HAP-1 (cell line): ENCODE data around the gene NOL4L.

Experiments
- DNase-seq, 2 experiments: peaks; one replicate each; pipeline ENCODE4 v3.0.0-alpha.2; 2016 to 2020; ENCODE audit warnings: low spot score in 2 of 2
- H3K27me3 ChIP-seq: fragments of 250-450 bp; sonication (Bioruptor Pico); 2 replicates; pipeline ENCODE4 v1.5.1; 2020; ENCODE audit warnings: low read depth, mild to moderate bottlenecking, moderate library complexity
- H3K36me3 ChIP-seq: fragments of 250-450 bp; sonication (Bioruptor Pico); replicated peaks from 2 replicates; pipeline ENCODE4 v1.5.1; 2020; ENCODE audit warnings: mild to moderate bottlenecking
- H3K4me1 ChIP-seq: fragments of 250-450 bp; sonication (Bioruptor Pico); 2 replicates; pipeline ENCODE4 v1.5.1; 2020; ENCODE audit warnings: mild to moderate bottlenecking
- H3K4me3 ChIP-seq: fragments of 250-450 bp; sonication (Bioruptor Pico); 2 replicates; pipeline ENCODE4 v1.5.1; 2020; ENCODE audit warnings: mild to moderate bottlenecking, moderate library complexity
- H3K9me3 ChIP-seq: fragments of 250-450 bp; sonication (Bioruptor Pico); 2 replicates; pipeline ENCODE4 v1.5.1; 2020; ENCODE audit warnings: mild to moderate bottlenecking, moderate library complexity
- in situ Hi-C: fragments of 300-500 bp; cut with MboI; formaldehyde crosslinking; loops from 3 replicates; pipeline ENCODE4 v1.14.3; 2020; ENCODE audit warnings: low sequenced_read_pairs, inconsistent platforms, mixed read lengths

Gene NOL4L

DNA sequence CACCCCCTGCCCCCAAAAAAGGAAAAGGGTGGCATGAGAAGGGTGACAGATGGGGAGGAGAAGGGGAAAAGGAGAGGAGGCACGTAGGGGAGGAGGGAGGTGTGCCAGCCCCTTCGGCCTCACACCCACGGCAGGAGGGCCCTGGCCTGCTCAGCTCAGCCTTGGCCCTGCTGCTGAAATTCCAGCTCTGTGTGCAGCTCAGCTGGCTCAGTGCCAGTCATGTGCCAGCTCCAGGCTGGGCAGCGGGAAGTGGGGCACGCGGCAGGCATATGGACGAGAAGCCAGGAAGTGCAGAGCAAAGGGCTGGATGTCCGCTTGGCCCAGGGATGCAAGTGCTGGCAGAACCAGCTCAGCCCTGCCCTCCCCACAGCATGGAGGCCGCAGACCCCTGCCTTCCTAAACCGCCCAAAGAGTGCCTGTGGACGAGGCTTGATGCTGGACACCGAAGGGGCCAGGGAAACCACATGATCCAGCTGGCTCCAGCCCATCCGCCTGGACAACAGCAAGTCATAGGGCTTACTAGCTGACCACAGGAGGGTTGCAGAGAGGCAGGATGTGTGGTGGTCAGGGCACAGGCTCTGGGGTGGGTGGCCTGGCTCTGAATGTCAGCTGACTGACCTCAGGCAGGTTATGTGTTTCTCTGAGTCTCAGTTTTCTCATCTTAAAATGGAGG, 60.2 kb downstream of the NOL4L start:
- Histone ChIP-seq H3K9me3 (no peaks in the 10 kb centered on the region), H3K36me3 (no peaks in the 10 kb centered on the region), H3K4me1 (no peaks in the 10 kb centered on the region), H3K4me3 (no peak overlapping the region), H3K27me3 (no peaks in the 10 kb centered on the region)
- in situ Hi-C loops: loop anchor here (10.0 kb wide), 1 partner anchor 260 kb away; no protein-coding TSS in a partner anchor
- no peak for DNase-seq

DNA sequence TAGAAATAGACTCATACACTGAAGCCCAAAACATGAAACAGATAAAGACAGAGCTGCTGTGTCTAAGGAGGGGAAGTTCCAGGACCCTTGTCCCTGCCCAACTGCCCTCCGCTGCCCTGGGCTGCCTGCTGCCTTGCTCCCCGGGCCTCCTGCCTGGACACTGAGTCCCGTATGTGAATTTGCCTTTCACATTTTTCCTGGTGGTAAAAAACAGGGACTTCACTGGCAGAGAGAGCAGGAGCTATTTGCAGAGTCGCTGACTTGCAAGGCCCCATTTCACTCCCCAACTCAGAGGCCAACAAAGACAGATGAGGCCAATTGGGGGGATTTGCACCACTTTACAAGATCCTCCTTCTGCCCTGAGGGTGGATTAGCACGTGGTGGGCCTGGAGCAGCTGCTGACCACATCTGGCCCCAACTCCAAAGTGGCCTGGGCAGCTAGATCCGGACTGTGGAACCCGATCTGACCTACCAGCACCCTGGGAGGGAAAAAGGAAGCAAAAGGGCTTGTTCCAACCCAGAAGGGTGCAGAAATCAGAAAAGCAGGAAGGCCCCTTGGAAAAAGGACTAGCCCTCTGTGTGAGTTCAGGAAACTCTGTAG, 61.4 kb downstream of the NOL4L start:
- H3K4me3 ChIP-seq: no peak overlapping the region
- no peaks in the 10 kb centered on the region for H3K4me1 ChIP-seq
- no peaks in the 10 kb centered on the region for H3K27me3 ChIP-seq
- no peaks in the 10 kb centered on the region for H3K36me3 ChIP-seq
- in situ Hi-C loops: loop anchor here (10.0 kb wide), 1 partner anchor 261 kb away; no protein-coding TSS in a partner anchor
- DNase-seq: no peak
- no peaks in the 10 kb centered on the region for H3K9me3 ChIP-seq

DNA sequence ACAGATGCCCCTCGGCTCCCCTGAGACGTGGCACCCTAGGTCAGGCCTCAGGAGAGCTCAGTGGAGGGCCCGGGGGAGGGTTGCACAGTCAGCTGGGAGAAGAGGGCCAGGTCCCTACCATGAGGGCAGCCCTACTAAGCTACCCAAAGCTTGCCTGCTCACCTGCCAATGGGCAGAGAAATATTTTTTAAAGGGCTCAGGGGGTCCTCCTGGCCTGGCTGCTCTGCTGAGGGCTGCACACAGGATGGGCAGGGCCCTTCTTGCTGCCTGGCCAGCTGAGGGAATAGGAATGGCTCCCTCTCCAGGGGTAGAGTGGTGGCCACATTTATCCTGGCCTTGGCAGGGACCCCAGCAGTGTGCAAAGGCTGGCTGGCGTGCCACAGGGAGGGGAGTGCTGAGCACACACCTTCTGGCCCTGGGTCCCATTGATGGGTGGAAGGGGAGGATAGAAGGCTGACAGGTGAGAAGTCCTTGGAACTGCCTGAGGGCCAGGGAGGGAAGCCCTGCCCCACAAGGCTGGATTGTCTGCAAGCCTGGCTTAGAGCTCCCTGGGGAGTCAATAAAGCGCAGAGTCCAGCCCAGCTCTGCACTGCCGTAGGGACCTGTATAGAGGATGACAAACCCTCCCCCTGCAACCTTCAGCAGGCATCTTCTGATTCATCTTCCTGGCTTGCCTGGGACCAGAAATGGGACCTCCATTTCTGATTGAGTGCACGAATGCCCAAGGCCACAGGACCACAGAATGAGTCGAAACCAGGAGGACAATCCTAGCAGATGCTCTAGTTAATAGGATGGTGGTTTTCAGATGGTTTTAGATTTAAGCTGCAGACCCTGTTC, 62.1 kb downstream of the NOL4L start:
- Histone ChIP-seq H3K27me3 (no peaks in the 10 kb centered on the region), H3K4me3 (no peak overlapping the region), H3K9me3 (no peaks in the 10 kb centered on the region), H3K36me3 (no peaks in the 10 kb centered on the region), H3K4me1 (no peaks in the 10 kb centered on the region)
- in situ Hi-C loops: loop anchor here (10.0 kb wide), 1 partner anchor 262 kb away; no protein-coding TSS in a partner anchor
- no peak for DNase-seq

DNA sequence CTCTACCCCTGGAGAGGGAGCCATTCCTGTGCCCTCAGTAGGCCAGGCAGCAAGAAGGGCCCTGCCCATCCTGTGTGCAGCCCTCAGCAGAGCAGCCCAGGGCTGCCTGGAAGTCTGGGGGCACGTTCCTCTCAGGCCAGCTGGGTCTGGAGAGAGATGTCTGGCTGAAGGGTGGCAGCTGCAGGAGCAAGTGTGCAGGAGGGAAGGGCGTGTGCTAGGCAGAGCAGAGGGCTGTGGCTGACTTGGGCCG, 62.7 kb downstream of the NOL4L start:
- in situ Hi-C loops: loop anchor here (10.0 kb wide), 1 partner anchor 262 kb away; no protein-coding TSS in a partner anchor
- no peaks in the 10 kb centered on the region for H3K4me1 ChIP-seq
- no peaks in the 10 kb centered on the region for H3K36me3 ChIP-seq

DNA sequence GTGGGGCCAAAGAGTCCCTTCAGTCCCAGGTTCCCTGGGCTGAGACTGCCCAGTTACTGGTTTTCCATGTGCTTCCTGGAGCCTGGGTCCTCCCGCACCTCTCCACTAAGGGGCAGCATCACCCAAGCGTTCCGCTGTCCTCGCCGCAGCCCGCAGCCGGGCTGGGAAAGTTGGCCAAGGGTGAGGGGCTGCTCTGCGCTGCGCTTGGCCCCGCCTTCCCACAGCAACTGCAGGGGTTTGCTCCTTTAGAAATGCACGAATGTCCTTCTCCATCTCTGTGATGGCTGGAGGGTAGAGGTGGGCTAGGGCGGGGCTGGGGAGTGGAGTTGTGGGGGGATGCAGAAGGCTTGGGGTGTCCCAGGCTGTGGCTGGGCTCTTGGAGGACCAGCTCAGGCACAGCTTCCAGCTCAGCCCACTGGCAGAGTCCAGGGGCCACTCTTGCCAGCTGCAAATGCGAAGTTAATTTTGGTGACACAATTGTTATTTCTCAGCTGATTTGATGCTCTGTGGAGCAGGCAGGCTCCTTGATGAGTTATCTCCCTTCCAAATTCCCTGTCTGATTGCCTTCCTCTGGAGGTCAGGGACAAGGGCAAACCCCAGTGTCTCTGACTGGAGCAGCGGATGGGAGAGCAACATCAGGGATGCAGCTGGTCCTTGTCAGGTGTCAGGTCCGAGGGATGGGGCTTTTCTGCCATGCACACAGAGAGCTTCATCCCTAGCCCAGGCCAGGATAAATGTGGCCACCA, 63.2 kb downstream of the NOL4L start:
- in situ Hi-C loops: loop anchor here (10.0 kb wide), 1 partner anchor 263 kb away; no protein-coding TSS in a partner anchor
- Histone ChIP-seq H3K36me3 (no peaks in the 10 kb centered on the region), H3K4me1 (no peaks in the 10 kb centered on the region), H3K27me3 (no peaks in the 10 kb centered on the region), H3K9me3 (no peaks in the 10 kb centered on the region), H3K4me3 (no peak overlapping the region)
- peak; percentile 69 to 86 for DNase-seq

More for the DNA sequence above, 62.7 kb downstream of the NOL4L start:
- no peaks in the 10 kb centered on the region for H3K9me3 ChIP-seq
- DNase-seq: no peak
- no peaks in the 10 kb centered on the region for H3K27me3 ChIP-seq
- no peak overlapping the region for H3K4me3 ChIP-seq

DNA sequence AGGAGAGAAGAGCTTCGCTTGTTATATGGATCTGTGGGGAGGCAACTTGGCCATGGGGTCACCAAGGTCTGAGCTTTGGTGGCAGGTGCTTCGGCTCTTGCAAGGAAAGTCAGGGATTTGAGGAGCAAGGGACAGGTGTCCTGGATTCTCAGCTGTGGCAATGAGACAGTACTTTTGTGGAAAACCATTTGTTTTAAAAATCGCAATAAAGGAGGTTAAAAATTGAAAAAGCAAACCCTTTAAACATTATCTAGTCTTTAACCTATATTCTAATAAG, 64.3 kb downstream of the NOL4L start:
- no peak for DNase-seq
- Histone ChIP-seq H3K9me3 (no peaks in the 10 kb centered on the region), H3K27me3 (no peaks in the 10 kb centered on the region), H3K36me3 (no peaks in the 10 kb centered on the region), H3K4me1 (no peaks in the 10 kb centered on the region), H3K4me3 (no peak overlapping the region)
- in situ Hi-C loops: loop anchor here (10.0 kb wide), 1 partner anchor 264 kb away; no protein-coding TSS in a partner anchor

DNA sequence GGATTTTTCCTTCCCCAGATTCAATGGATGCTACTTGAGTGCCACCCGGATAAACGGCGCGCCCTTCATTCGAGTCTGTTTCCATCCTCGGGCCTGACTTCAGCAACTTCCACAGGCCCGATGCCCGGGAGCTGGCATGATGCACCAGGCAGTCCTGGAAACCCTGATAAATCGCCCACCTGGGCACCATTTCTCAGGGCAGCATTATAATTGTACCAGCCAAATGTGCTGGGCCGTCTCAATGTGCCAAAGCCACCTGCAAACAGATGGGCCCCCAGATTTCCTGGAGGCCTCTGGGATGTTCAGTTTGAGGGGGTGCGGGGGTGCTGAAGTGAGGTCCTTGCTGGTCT, 65.8 kb downstream of the NOL4L start:
- H3K36me3 ChIP-seq: no peaks in the 10 kb centered on the region
- no peaks in the 10 kb centered on the region for H3K4me1 ChIP-seq
- no peak overlapping the region for H3K4me3 ChIP-seq
- in situ Hi-C loops: loop anchor here (5.0 kb wide), 1 partner anchor 133 kb away; no protein-coding TSS in a partner anchor
- no peaks in the 10 kb centered on the region for H3K27me3 ChIP-seq
- no peak for DNase-seq
- H3K9me3 ChIP-seq: no peaks in the 10 kb centered on the region

DNA sequence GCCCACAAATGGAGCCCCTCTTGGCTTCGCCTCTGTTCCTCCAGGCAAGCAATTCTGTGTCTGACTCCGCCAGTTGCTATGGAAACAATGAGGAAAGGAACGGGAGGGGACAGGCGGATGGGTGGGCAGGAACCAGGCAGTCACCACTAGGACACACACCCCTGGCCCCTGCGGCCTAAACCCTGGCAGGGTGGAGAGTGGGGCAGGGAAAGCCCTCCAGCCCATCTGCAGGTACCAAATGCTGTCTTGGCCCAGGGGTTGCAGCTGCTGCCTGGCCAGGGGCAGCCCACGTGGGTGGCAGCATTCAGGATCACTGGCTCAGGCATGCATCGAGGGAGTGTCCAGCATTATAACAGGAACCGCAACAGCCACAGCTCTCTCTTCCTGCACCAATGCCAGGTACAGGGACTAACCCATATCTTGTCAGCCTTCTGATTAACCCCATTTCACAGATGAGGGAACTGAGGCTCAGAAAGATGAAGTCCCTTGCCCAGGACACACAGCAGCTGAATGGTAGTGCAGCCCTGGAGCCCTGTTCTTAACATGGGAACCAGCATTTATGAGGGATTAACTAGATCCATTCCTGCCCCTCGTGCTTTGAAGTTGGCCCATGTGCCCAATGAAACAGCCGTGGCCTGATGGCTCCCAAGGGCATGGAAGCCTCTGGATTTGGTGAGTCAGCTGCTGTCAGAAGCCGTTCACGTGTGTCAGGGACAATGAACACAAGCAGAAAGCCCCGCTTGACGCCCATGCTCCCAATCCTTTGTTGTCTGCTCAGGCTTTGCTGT, 66.3 kb downstream of the NOL4L start:
- in situ Hi-C loops: loop anchor here (5.0 kb wide), 1 partner anchor 134 kb away; no protein-coding TSS in a partner anchor

DNA sequence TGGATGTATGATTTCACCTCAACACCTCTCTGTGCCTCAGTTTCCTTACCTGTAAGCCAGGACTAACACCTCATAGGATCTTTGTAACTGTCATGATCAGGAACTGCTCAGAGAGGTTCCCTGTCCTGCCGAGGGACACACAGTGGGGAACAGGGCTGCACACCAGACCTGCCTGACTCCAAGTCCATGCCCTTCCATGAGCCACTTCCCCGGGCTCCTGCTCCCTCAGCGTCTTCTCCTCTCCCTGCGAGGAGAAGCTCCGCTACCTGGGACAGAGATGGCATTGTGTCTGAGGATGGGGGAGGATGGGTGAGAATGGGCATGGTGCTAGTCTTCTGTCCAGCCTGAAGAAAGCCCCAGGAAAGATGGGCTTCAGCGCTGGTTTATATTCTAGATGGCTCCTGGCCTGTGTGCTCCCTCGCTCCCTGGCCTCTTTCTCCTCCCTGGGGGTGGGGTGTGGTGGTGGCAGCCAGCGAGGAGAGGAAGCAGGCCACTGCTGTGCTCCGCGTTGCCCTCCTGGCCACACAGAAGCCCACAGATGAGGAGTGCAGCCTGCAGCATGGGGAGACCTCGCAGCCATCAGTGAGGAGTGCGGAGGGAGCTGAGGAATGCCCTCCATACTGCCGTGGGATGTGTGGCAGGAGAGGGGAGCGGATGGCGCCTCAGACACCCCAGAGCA, 67.1 kb downstream of the NOL4L start:
- in situ Hi-C loops: loop anchor here (5.0 kb wide), 1 partner anchor 134 kb away; no protein-coding TSS in a partner anchor
- Histone ChIP-seq H3K4me1 (no peaks in the 10 kb centered on the region), H3K36me3 (no peaks in the 10 kb centered on the region), H3K9me3 (no peaks in the 10 kb centered on the region), H3K4me3 (no peak overlapping the region), H3K27me3 (no peaks in the 10 kb centered on the region)
- no peak for DNase-seq

More for the DNA sequence above, 66.3 kb downstream of the NOL4L start:
- H3K27me3 ChIP-seq: no peaks in the 10 kb centered on the region
- no peaks in the 10 kb centered on the region for H3K36me3 ChIP-seq
- no peak for DNase-seq
- H3K4me1 ChIP-seq: no peaks in the 10 kb centered on the region
- H3K4me3 ChIP-seq: no peak overlapping the region
- H3K9me3 ChIP-seq: no peaks in the 10 kb centered on the region

DNA sequence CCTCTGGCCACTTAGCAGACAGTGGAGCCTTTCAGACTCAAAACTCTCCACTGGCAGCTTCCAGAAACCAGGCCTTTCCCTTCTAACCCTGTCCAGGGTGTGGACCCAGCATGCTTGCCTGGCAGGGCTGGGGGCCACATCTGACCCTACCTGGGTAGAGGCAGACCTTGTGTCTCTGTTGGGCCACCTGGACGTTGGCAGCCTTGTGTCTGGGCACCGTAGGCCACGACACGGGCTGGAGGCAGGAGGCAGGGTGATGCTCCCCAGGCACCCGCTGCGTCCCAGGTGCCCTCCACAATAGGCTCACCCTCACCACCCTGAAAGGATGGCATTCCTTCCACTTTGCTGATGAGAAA, 67.6 kb downstream of the NOL4L start:
- Histone ChIP-seq H3K4me1 (no peaks in the 10 kb centered on the region), H3K4me3 (no peak overlapping the region), H3K9me3 (no peaks in the 10 kb centered on the region), H3K27me3 (no peaks in the 10 kb centered on the region), H3K36me3 (no peaks in the 10 kb centered on the region)
- in situ Hi-C loops: loop anchor here (5.0 kb wide), 1 partner anchor 135 kb away; no protein-coding TSS in a partner anchor
- DNase-seq: no peak

DNA sequence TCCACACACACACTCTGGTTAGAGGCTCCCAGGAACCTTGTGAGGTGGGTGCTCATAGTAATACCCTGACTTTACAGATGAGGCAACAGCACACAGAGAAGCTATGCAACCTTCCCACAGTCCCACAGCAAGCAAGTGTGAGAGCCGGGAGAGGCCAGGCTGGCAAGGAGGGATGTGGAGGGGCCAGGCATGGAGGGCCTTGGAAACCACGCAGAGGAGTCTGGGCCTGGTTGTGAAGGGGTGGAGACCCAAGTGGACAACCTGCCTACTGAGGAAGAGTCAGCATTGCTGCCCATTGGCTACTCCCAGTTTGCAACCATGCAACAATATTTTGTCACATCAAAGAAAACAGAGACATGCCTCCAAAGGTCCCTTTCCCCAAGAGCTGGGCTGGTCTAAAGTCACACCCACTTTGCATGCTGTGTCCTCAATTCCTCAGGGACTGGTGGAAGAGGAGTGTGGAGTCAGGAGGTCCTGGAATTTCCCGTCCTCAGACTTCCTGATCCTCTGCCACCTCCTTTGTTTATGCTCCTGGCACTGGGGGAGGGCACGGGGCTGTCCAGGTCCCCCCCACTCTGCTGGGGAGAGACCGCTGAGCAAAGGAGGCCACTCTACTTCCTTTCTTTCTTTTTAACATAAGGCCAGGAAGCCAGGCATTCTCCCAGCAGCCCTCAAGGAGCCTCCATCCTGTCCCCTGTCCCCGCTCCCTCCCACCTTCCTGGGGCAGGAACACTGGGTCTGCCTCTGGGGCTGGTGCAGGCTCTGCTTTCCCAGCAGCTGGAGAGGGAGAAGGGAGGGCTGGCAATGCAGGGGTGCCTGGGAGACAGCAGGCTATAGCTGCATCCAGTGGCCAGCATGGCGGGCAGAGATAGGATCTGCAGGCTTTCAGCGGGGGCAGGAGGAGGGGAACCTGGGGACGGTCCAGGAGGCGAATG, 68.3 kb downstream of the NOL4L start:
- no peak overlapping the region for H3K4me3 ChIP-seq
- H3K4me1 ChIP-seq: no peaks in the 10 kb centered on the region
- in situ Hi-C loops: loop anchor here (5.0 kb wide), 1 partner anchor 135 kb away; no protein-coding TSS in a partner anchor
- no peaks in the 10 kb centered on the region for H3K36me3 ChIP-seq
- DNase-seq: no peak
- H3K27me3 ChIP-seq: no peaks in the 10 kb centered on the region
- H3K9me3 ChIP-seq: no peaks in the 10 kb centered on the region

DNA sequence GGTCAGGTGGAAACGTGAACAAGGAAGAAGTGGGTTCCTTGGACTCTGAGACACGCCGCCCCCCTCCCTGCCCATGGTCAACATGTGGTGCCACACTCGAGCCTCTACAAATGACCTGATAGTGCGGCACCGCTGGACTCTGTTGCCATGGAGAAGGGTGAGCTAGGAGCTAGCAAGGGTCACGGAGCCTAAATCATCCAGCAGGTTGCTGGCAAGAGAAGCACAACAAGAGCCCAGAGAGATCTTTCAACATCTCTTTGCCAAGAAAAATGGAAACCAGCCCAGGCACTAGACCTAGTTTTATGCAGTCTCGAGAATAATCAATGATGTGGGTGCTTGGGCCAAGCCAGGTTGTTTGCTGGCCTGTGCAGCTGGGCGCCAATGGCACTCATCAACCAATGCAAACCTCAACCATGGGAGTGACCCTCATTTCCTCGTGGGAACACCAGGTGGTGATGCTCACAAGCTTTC, 69.5 kb downstream of the NOL4L start:
- H3K36me3 ChIP-seq: no peaks in the 10 kb centered on the region
- in situ Hi-C loops: loop anchor here (5.0 kb wide), 1 partner anchor 137 kb away; no protein-coding TSS in a partner anchor

More for the DNA sequence above, 69.5 kb downstream of the NOL4L start:
- Histone ChIP-seq H3K4me3 (no peak overlapping the region), H3K9me3 (no peaks in the 10 kb centered on the region), H3K4me1 (no peaks in the 10 kb centered on the region), H3K27me3 (no peaks in the 10 kb centered on the region)
- DNase-seq: no peak
